Renal cortical epithelial cell (primary cell): Measurements from ENCODE around the gene DCDC2B. TPM values are rescaled to one million over a fixed set of nuclear protein-coding genes. Genes with fewer than 3 reads are reported as not detected.
"Not testable (repeated sequence)": the region's sequence is repeated elsewhere in the genome, so short reads cannot be mapped to it uniquely, and the experiment has no call there.

Experiments used
- DNase-seq: peaks from one replicate; pipeline ENCODE4 v3.0.0-alpha.2; 2011; ENCODE audit warnings: low read depth
- total RNA-seq: library from RNA; depleted of rRNA; stranded (reverse); fragments of >200 nt; gene quantifications from 2 replicates; pipeline ENCODE4 v1.2.3, GENCODE V29; 2014

Gene DCDC2B
- total RNA-seq, 1 donor from 2014 or later = not detected

- no peak for DNase-seq
Observed at GRCh38 chr1:32255072-32256071, 46.5 kb downstream of the DCDC2B start.

- DNase-seq = no peak
Observed at GRCh38 chr1:32256473-32257226, 47.8 kb downstream of the DCDC2B start.

- no peak for DNase-seq
Observed at GRCh38 chr1:32257227-32257508, 48.3 kb downstream of the DCDC2B start.

GRCh38 chr1:32263236-32263593 lies 54.3 kb downstream of the DCDC2B start:
- not testable (repeated sequence) for DNase-seq

DNA sequence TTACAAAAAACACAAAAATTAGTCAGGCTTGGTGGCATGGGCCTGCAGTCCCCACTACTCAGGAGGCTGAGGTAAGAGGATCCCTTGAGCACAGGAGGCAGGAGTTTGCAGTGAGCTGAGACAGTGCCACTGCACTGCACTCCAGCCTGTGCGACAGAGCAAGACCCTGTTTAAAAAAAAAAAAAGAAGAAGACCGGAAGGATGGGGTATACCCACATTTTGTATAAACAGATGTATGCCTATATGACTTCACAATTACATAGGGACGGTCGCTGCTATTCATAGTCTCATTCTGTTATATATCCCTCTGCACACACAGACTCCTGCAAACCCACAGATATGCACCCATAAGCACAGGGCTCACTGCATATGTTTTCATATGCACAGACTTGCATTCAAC lies 54.9 kb downstream of the DCDC2B start:
- DNase-seq = no peak

Other genes starting within 250 kb of the DCDC2B start
- 49.0 and 118 TPM in 2 replicates for gene KHDRBS1, start 195.2 kb upstream of the DCDC2B start, total RNA-seq
- 3.1 and 4.7 TPM in 2 replicates for gene TMEM39B, start 136.2 kb upstream of the DCDC2B start, total RNA-seq
- gene KPNA6, start 101.0 kb upstream of the DCDC2B start, total RNA-seq = 43.1 and 67.9 TPM in 2 replicates
- gene TXLNA, start 29.4 kb upstream of the DCDC2B start, total RNA-seq = 75.7 and 91.6 TPM in 2 replicates
- gene CCDC28B, start 8.5 kb upstream of the DCDC2B start, total RNA-seq = 6.9 and 12.7 TPM in 2 replicates
- gene IQCC, start 3.4 kb upstream of the DCDC2B start, total RNA-seq = 0.87 and 2.1 TPM in 2 replicates
- 9.4 and 19.8 TPM in 2 replicates for gene TMEM234, start 13.3 kb downstream of the DCDC2B start, total RNA-seq
- gene EIF3I, start 13.3 kb downstream of the DCDC2B start, total RNA-seq = 283 and 504 TPM in 2 replicates
- 0.20 TPM in 1 of 2 replicates, not detected in the other for gene FAM167B, start 38.1 kb downstream of the DCDC2B start, total RNA-seq
- gene LCK, start 42.2 kb downstream of the DCDC2B start, total RNA-seq = 0.10 and 0.69 TPM in 2 replicates
- gene HDAC1, start 83.0 kb downstream of the DCDC2B start, total RNA-seq = 113 and 117 TPM in 2 replicates
- 32.8 and 70.9 TPM in 2 replicates for gene MARCKSL1, start 127.1 kb downstream of the DCDC2B start, total RNA-seq
- gene FAM229A, start 153.4 kb downstream of the DCDC2B start, total RNA-seq = 1.5 and 1.9 TPM in 2 replicates
- 0.20 TPM in 1 of 2 replicates, not detected in the other for gene TSSK3, start 153.4 kb downstream of the DCDC2B start, total RNA-seq
- gene BSDC1, start 185.4 kb downstream of the DCDC2B start, total RNA-seq = 85.1 and 90.1 TPM in 2 replicates